ENCODE data around the gene SREK1IP1.
A peak's percentile ranks its signal among the peaks of the same experiment; 100 is the strongest.

Gene SREK1IP1

GRCh38 chr5:64768358-64769312 is at the start of gene SREK1IP1, which contains the start of gene CWC27:
TSS of gene SREK1IP1 (minus strand) at chr5:64768691. CDS start at chr5:64768517, 174 bp downstream.
TSS of gene CWC27 (plus strand) at chr5:64768930. CDS start at chr5:64769147, 217 bp downstream.
- FAIRE-seq, result no peak

GRCh38 chr5:64818245-64818644 is 49.8 kb upstream of the SREK1IP1 start:
- FAIRE-seq, result no peak

- no peak for FAIRE-seq
Observed at GRCh38 chr5:64814073-64814472, 45.6 kb upstream of the SREK1IP1 start.

- FAIRE-seq, result peak; percentile 97
Observed at GRCh38 chr5:64811050-64811640, 42.7 kb upstream of the SREK1IP1 start.

- FAIRE-seq, result no peak
Observed at GRCh38 chr5:64807520-64807919, 39.0 kb upstream of the SREK1IP1 start.

GRCh38 chr5:64806537-64806936 is 38.0 kb upstream of the SREK1IP1 start:
- FAIRE-seq, result no peak

- FAIRE-seq, result no peak
Observed at GRCh38 chr5:64800926-64801325, 32.4 kb upstream of the SREK1IP1 start.

GRCh38 chr5:64796301-64796700 is 27.8 kb upstream of the SREK1IP1 start:
- no peak for FAIRE-seq

- no peak for FAIRE-seq
Observed at GRCh38 chr5:64794053-64794770, 25.7 kb upstream of the SREK1IP1 start.

- no peak for FAIRE-seq
Observed at GRCh38 chr5:64792469-64792868, 24.0 kb upstream of the SREK1IP1 start.

GRCh38 chr5:64790210-64790609 is 21.7 kb upstream of the SREK1IP1 start:
- no peak for FAIRE-seq

GRCh38 chr5:64789457-64789856 is 21.0 kb upstream of the SREK1IP1 start:
- FAIRE-seq, result no peak

GRCh38 chr5:64788156-64788555 is 19.7 kb upstream of the SREK1IP1 start:
- FAIRE-seq, result no peak

GRCh38 chr5:64786372-64786771 is 17.9 kb upstream of the SREK1IP1 start:
- FAIRE-seq, result no peak

- FAIRE-seq, result peak; percentile 95
Observed at GRCh38 chr5:64784451-64785025, 16.0 kb upstream of the SREK1IP1 start.

- no peak for FAIRE-seq
Observed at GRCh38 chr5:64775291-64775690, 6.8 kb upstream of the SREK1IP1 start.

- FAIRE-seq, result no peak
Observed at GRCh38 chr5:64773533-64773932, 5.0 kb upstream of the SREK1IP1 start.

- no peak for FAIRE-seq
Observed at GRCh38 chr5:64771736-64772135, 3.2 kb upstream of the SREK1IP1 start.

- FAIRE-seq, result no peak
Observed at GRCh38 chr5:64769855-64770254, 1.4 kb upstream of the SREK1IP1 start.

- FAIRE-seq, result no peak
Observed at GRCh38 chr5:64767959-64768357, 533 bp downstream of the SREK1IP1 start.

- no peak for FAIRE-seq
Observed at GRCh38 chr5:64766941-64767340, 1.6 kb downstream of the SREK1IP1 start.

GRCh38 chr5:64765804-64766504 is 2.5 kb downstream of the SREK1IP1 start:
- FAIRE-seq, result no peak
